ENCODE results near the gene GUCA2A.
"Not testable (repeated sequence)": the region's sequence is repeated elsewhere in the genome, so short reads cannot be mapped to it uniquely, and the experiment has no call there.

The GUCA2A gene, protein sequence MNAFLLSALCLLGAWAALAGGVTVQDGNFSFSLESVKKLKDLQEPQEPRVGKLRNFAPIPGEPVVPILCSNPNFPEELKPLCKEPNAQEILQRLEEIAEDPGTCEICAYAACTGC

DNA sequence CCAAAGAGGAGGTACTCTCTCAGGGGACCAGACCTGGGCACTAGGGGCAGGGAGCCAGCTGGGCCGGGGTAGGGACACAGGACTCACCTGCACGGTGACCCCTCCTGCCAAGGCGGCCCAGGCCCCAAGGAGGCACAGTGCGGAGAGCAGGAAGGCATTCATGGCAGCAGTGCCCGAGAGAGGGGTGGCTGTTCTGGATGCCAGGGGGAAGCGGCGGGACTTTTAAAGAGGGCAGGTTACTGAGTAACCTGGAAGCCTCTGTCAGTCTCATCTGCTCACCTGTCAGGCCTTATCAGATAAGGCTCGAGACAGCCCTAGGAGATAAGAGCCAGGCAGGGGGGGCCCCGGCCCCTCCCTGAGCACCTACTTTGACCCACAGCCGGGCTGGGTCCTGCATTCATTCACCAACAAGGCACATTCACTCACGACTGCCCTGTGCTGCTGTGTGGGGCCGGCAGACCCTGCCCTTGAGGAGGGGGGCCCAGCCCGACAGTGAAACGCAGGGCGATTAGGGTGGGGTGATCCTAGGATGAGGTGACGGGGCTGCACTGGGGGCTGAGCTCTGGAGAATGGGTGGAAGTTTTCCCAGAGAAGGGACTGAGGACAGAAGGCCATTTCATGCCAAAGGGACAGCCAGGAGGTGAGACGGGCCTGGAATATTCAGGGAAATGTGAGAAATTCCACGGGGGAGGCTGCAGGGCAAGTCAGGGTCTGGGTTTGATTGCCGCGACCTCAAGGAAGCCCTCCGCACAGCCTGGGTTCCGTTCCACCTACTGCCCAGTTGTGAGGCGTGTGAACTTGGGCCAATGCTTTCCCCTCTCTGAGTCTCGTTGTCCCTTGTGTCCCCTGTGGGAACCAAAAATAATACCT is at the start of gene GUCA2A:
TSS of gene GUCA2A (minus strand) at position 195 of the 870 bp plus-strand sequence. CDS start at position 162, 33 bp downstream.
- no peak for DNase-seq

DNA sequence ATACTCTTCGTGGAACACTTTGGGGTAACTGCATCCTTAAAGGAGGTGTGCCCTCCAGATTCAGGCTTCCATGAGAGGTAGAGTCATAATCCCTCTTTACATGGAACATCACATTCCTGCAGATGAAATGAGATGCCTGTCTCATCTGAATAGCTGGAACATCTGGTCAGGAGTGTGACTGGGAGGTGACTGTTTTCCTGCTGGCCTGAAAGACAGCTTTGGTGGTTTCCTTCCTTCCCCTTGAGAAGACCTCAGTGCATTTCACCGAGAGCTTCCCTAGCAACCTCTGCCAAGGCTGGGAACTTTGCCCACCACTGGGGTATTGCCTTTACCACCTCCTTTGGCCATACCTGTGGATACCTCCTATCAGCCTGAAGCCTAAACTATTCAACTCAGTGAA is 46.7 kb upstream of the GUCA2A start:
- DNase-seq, result no peak

- DNase-seq, result no peak
Measured at GRCh38 chr1:42210421-42211133, 46.0 kb upstream of the GUCA2A start.

DNA sequence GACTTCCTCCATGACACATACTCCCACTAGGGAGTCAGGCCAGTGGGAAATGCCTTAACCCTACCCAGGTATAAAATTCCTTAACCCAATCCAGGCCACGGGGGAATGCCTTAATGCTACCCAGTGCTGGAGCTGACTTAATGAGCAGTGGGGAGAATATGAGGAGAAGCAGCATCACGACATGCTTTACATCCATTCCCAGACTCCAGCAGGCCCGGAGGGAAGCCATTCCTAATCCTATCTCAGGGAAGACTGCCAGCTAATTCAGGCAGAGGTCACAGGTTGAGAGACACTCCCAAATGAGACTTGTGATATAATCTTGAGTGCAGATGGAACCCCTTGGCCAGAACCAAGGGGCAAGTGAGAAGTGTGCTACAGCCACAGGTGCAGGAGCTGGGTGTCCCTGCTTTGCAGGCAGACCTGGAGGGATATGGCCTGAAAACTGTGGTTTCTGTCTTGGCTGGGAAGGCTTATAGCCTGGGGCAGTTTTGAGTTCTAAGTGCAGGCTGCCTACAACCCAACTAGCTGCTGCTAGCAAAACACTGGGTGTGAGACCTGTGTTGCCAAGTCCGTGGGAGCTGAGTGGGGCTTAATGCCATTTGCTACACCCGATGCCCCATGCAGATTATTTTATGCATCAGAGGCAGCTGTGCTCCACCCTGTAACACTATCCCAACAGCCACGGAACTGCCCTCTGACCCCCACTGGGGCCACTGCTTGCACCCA is 45.1 kb upstream of the GUCA2A start:
- no peak for DNase-seq

GRCh38 chr1:42206930-42207329 is 42.4 kb upstream of the GUCA2A start:
- not testable (repeated sequence) for DNase-seq

- no peak for DNase-seq
Measured at GRCh38 chr1:42206164-42206563, 41.6 kb upstream of the GUCA2A start.

GRCh38 chr1:42201986-42202385 is 37.4 kb upstream of the GUCA2A start:
- DNase-seq, result no peak

GRCh38 chr1:42198251-42198650 is 33.7 kb upstream of the GUCA2A start:
- no peak for DNase-seq

- no peak for DNase-seq
Measured at GRCh38 chr1:42195841-42196240, 31.3 kb upstream of the GUCA2A start.

- DNase-seq, result no peak
Measured at GRCh38 chr1:42192106-42192505, 27.6 kb upstream of the GUCA2A start.

DNA sequence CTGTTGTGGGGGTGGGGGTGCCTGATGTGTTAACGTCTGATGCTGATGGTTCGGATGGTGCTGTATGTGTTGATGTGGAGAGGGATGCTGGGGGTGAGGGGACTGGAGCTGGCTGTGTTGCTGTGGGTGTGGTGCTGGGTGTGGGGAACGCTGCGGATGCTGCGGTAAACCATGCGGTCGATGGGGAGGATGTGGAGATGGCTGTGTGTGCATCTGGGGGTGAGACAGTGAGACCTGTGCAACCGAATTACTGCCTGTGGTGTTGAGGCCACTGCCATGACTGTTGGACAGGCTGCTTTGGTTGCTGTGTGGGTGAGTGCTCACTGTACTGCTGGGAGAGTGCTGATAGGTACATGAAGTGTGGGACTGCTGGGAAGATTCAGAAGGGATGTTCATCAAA is 26.8 kb upstream of the GUCA2A start:
- DNase-seq, result no peak

DNA sequence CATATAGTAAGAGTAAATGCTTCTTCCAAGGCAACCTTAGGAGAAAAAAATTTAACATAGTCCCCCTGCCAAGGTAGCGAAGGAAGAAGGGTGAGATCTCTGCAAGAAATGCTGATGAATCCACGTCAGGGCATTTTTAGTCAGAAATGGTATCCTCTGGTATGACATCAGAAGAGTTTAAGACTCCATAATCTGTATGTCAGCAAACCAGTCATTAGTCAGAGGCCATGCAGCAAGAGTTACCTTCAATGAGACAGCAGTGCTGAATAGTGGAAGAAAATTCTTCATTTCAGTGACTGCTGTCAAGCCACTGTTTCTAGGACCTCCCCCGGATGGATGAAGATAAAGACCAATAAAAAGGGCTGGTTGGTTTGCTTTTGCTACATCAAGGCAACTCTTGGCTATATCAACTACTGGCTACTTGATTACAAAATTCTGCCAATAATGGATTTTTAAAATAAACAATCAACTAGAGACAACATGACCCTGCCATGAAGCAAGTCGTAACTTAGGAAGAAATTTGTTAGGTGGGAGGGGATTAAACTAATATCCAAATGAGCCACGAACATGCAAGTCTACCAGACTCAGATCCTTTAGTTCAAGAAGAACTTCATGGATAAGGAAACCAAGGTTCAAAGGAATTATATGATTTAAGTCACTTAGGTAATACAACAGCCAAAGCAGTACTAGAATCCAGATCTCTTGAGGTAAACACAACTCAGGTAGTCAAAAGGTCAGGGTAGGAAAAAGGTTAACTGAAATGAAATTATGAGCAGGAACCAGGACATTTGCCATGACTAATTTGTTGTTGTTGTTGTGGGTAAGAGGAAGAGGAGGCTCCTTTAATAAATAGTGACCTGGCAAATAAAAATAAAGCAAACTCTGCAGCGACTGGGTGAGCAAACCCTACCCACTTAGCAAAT is 25.6 kb upstream of the GUCA2A start:
- no peak for DNase-seq

DNA sequence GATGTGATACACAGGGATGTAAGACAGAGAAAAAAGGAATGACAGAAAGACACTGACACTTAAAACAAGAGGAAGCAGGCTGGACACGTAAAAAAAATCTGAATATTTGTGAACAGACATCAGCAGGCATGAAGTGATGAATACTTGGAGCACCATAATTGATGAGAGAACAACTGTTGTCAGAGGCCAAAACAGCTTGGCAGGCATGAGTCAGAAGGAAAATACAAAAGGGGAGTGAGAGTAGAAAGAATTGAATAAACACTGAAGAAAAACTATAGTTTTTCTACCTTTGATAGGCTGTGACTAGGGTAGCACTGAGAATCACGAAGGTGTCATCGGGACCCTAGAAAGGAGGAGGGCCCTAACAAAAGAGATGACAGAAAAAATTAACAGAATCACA is 21.6 kb upstream of the GUCA2A start:
- no peak for DNase-seq

- no peak for DNase-seq
Measured at GRCh38 chr1:42184616-42185015, 20.1 kb upstream of the GUCA2A start.

- no peak for DNase-seq
Measured at GRCh38 chr1:42183957-42184268, 19.4 kb upstream of the GUCA2A start.

GRCh38 chr1:42183210-42183956 is 18.8 kb upstream of the GUCA2A start:
- DNase-seq, result no peak

- DNase-seq, result no peak
Measured at GRCh38 chr1:42181687-42182086, 17.1 kb upstream of the GUCA2A start.

- DNase-seq, result no peak
Measured at GRCh38 chr1:42179900-42180329, 15.4 kb upstream of the GUCA2A start.

DNA sequence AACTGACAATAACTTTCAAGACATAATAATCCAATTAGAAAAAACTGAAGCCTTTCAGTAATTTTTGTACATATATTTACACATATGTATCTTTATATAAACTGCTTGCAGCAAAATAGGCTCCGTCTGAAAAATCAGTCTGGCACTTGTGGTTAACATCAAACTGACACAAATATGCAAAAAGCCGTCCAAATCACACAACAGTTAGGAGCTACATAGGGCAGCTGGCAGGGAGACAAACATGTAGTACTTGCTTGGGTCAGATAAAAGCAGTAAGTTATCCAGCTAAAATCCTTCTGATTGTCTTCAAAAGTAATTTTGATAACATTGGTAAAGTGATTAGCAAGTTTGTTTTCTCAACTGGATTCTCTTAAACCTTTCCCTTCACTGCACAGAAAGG is 14.7 kb upstream of the GUCA2A start:
- DNase-seq, result no peak

DNA sequence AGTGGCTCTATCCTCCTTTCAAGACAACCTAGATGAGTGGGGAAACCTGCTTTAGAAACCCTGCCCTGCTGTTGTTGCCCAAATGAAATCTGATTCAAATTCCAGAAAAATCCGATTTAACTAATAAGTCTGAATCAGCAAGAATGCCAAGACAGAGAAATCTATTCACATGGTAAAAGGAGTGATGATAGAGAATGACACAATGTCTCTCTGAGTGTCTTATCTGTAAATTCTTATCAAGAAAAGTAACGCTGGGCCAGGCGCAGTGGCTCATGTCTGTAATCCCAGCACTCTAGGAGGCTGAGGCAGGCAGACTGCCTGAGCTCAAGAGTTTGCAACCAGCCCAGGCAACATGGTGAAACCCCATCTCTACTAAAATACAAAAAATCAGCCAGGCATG is 13.7 kb upstream of the GUCA2A start:
- no peak for DNase-seq

GRCh38 chr1:42177541-42177981 is 13.0 kb upstream of the GUCA2A start:
- no peak for DNase-seq

All from CD4-positive, alpha-beta T cell treated with Interleukin-4 for 4 hours (primary cell).